IMR-90 (cell line): ENCODE measurements around the gene ANXA4. TPM values are rescaled to one million over a fixed set of nuclear protein-coding genes. Genes with fewer than 3 reads are reported as not detected.

Experiments used
- ATAC-seq: fragments of 200-7000 bp; cut with Tn5 transposase; 2 replicates; pipeline ENCODE4 v1.9.1; 2020; ENCODE audit warnings: low read depth, mild to moderate bottlenecking, moderate library complexity
- BruUV-seq: library from RNA; stranded (reverse); fragments of 400-500 nt; replicated peaks from 2 replicates; lab custom pipeline; 2021; lab: Mats Ljungman, UMichigan
- CTCF ChIA-PET: fragments of 300-600 bp; formaldehyde crosslinking; extraction: SDS; loops from one replicate; lab custom pipeline; 2021; ENCODE audit warnings: antibody characterized with exemption; lab: Yijun Ruan, JAX
- POLR2A ChIA-PET: fragments of 300-600 bp; sonication (Branson Sonifier 250); formaldehyde crosslinking; loops from one replicate; lab custom pipeline; 2022; ENCODE audit warnings: antibody characterized with exemption; ENCODE audit not compliant: unreplicated experiment; lab: Charles Lee
- DNase-seq: peaks from one replicate; pipeline ENCODE4 v3.0.0; 2013
- H2AFZ ChIP-seq: replicated peaks from 2 replicates; pipeline ENCODE3; 2013; ENCODE audit warnings: low read length, mild to moderate bottlenecking; ENCODE audit not compliant: poor library complexity
- H2AK5ac ChIP-seq: 2 replicates; pipeline ENCODE4 v1.6.1; 2013; ENCODE audit warnings: low read depth, low read length, inconsistent platforms
- H2AK9ac ChIP-seq: replicated peaks from 2 replicates; pipeline ENCODE3; 2013; ENCODE audit warnings: mild to moderate bottlenecking, low read depth, low read length, moderate library complexity; ENCODE audit not compliant: poor library complexity
- H2BK120ac ChIP-seq: 2 replicates; pipeline ENCODE4 v1.6.1; 2013; ENCODE audit warnings: low read depth, low read length, inconsistent platforms
- H2BK15ac ChIP-seq: 3 replicates; pipeline ENCODE4 v1.6.1; 2013; ENCODE audit warnings: low read depth, low read length, inconsistent platforms
- H2BK20ac ChIP-seq: 2 replicates; pipeline ENCODE4 v1.6.1; 2013; ENCODE audit warnings: low read depth, mild to moderate bottlenecking, inconsistent platforms, low read length, moderate library complexity
- H2BK5ac ChIP-seq: 2 replicates; pipeline ENCODE4 v1.6.1; 2013; ENCODE audit warnings: mild to moderate bottlenecking, low read depth, low read length, inconsistent platforms; ENCODE audit not compliant: poor library complexity, severe bottlenecking
- H3K14ac ChIP-seq: replicated peaks from 2 replicates; pipeline ENCODE4 v1.6.1; 2013; ENCODE audit warnings: low read depth, low read length, inconsistent platforms
- H3K18ac ChIP-seq: 2 replicates; pipeline ENCODE4 v1.6.1; 2013; ENCODE audit warnings: low read depth, low read length, control low read depth
- H3K23ac ChIP-seq: 2 replicates; pipeline ENCODE4 v1.6.1; 2013; ENCODE audit warnings: low read depth, low read length, inconsistent platforms
- H3K27ac ChIP-seq: 2 replicates; pipeline ENCODE4 v1.5.1; 2013; ENCODE audit warnings: mild to moderate bottlenecking, control low read depth, low read length; ENCODE audit not compliant: insufficient read depth
- H3K27me3 ChIP-seq: 2 replicates; pipeline ENCODE4 v1.6.1; 2013; ENCODE audit warnings: low read length; ENCODE audit not compliant: control insufficient read depth, insufficient read depth
- H3K36me3 ChIP-seq: 2 replicates; pipeline ENCODE4 v1.6.1; 2013; ENCODE audit warnings: low read length, mixed read lengths; ENCODE audit not compliant: control insufficient read depth, insufficient read depth
- H3K4ac ChIP-seq: 2 replicates; pipeline ENCODE4 v1.6.1; 2013; ENCODE audit warnings: low read depth, low read length, inconsistent platforms
- H3K4me1 ChIP-seq: 2 replicates; pipeline ENCODE4 v1.6.1; 2013; ENCODE audit warnings: low read length, mixed read lengths; ENCODE audit not compliant: control insufficient read depth, insufficient read depth
- H3K4me2 ChIP-seq: 2 replicates; pipeline ENCODE4 v1.6.1; 2013; ENCODE audit warnings: low read depth, mild to moderate bottlenecking, control low read depth, low read length, moderate library complexity
- H3K4me3 ChIP-seq: 2 replicates; pipeline ENCODE4 v1.5.1; 2013; ENCODE audit warnings: low read depth, mild to moderate bottlenecking, control low read depth, low read length, moderate library complexity; ENCODE audit not compliant: insufficient read depth
- H3K56ac ChIP-seq: 2 replicates; pipeline ENCODE4 v1.6.1; 2013; ENCODE audit warnings: low read length, inconsistent platforms; ENCODE audit not compliant: insufficient read depth; ENCODE audit errors: extremely low read depth
- H3K79me1 ChIP-seq, 2 experiments: 2 replicates each; pipeline ENCODE4 v1.6.1; 2013; ENCODE audit warnings: low read length in 2 of 2, inconsistent platforms in 1 of 2, low read depth in 1 of 2
- H3K9ac ChIP-seq: 2 replicates; pipeline ENCODE4 v1.6.1; 2013; ENCODE audit warnings: low read depth, low read length, control low read depth
- H3K9me1 ChIP-seq: 2 replicates; pipeline ENCODE4 v1.6.1; 2013; ENCODE audit warnings: low read length, inconsistent platforms; ENCODE audit not compliant: insufficient read depth
- H3K9me3 ChIP-seq: 2 replicates; pipeline ENCODE4 v1.6.1; 2013; ENCODE audit warnings: low read length; ENCODE audit not compliant: control insufficient read depth, insufficient read depth
- H4K20me1 ChIP-seq: 2 replicates; pipeline ENCODE4 v1.6.1; 2013; ENCODE audit warnings: low read length, inconsistent platforms; ENCODE audit not compliant: insufficient read depth
- H4K5ac ChIP-seq: 2 replicates; pipeline ENCODE4 v1.6.1; 2013; ENCODE audit warnings: mild to moderate bottlenecking, low read depth, low read length, control low read depth
- H4K8ac ChIP-seq, 2 experiments: 2 replicates each; pipeline ENCODE4 v1.6.1; 2013; ENCODE audit warnings: low read depth in 2 of 2, low read length in 2 of 2, control low read depth in 1 of 2, inconsistent platforms in 1 of 2
- H4K91ac ChIP-seq: 2 replicates; pipeline ENCODE4 v1.6.1; 2013; ENCODE audit warnings: low read depth, low read length, inconsistent platforms; ENCODE audit not compliant: insufficient read depth
- BHLHE40 ChIP-seq: fragments of 150-350 bp; IDR thresholded peaks from 2 replicates; pipeline ENCODE4 v1.6.1; 2016; ENCODE audit warnings: mild to moderate bottlenecking, low read depth, low read length
- CHD1 ChIP-seq: IDR thresholded peaks from 2 replicates; pipeline ENCODE4 v1.6.1; 2012; ENCODE audit warnings: low read depth, low read length, improper control_type of control experiment
- CTCF ChIP-seq: conservative IDR thresholded peaks from 2 replicates; pipeline ENCODE4 v1.5.1; 2012; ENCODE audit warnings: mild to moderate bottlenecking, low read depth, low read length, improper control_type of control experiment
- ELK1 ChIP-seq: fragments of 150-350 bp; IDR thresholded peaks from 2 replicates; pipeline ENCODE4 v1.6.1; 2016; ENCODE audit warnings: low read depth, mild to moderate bottlenecking, low read length, moderate library complexity, borderline replicate concordance
- FOS ChIP-seq: fragments of 150-350 bp; IDR thresholded peaks from 2 replicates; pipeline ENCODE4 v1.6.1; 2016; ENCODE audit warnings: low read depth, low read length
- MAFK ChIP-seq: IDR thresholded peaks from 2 replicates; pipeline ENCODE4 v1.6.1; 2012; ENCODE audit warnings: low read depth, low read length, improper control_type of control experiment
- MAZ ChIP-seq: IDR thresholded peaks from 2 replicates; pipeline ENCODE4 v1.6.1; 2012; ENCODE audit warnings: low read depth, mild to moderate bottlenecking, low read length, improper control_type of control experiment, moderate library complexity, borderline replicate concordance
- NFE2L2 ChIP-seq: fragments of 150-350 bp; IDR thresholded peaks from 2 replicates; pipeline ENCODE4 v1.6.1; 2016; ENCODE audit warnings: low read depth, mild to moderate bottlenecking, low read length
- POLR2A ChIP-seq: IDR thresholded peaks from 2 replicates; pipeline ENCODE4 v1.6.1; 2012; ENCODE audit warnings: mild to moderate bottlenecking, low read depth, low read length
- RCOR1 ChIP-seq: IDR thresholded peaks from 2 replicates; pipeline ENCODE4 v1.6.1; 2012; ENCODE audit warnings: mild to moderate bottlenecking, low read length, improper control_type of control experiment; ENCODE audit not compliant: insufficient replicate concordance
- RFX5 ChIP-seq: IDR thresholded peaks from 2 replicates; pipeline ENCODE4 v1.8.0; 2012; ENCODE audit warnings: low read depth, mild to moderate bottlenecking, low read length, moderate library complexity
- SMC3 ChIP-seq: fragments of 150-350 bp; IDR thresholded peaks from 2 replicates; pipeline ENCODE4 v1.6.1; 2016; ENCODE audit warnings: low read depth, mild to moderate bottlenecking, antibody characterized with exemption, low read length, moderate library complexity
- USF2 ChIP-seq: fragments of 150-350 bp; IDR thresholded peaks from 2 replicates; pipeline ENCODE4 v1.6.1; 2017; ENCODE audit warnings: mild to moderate bottlenecking, antibody characterized with exemption, low read length, low read depth
- WGBS, 2 experiments: methylation state at CpG; one replicate each; pipeline versions ENCODE4 v1.1.5 to v1.1.7; 2013; ENCODE audit warnings: missing lambda C conversion rate in 2 of 2; ENCODE audit not compliant: insufficient read length in 1 of 2; ENCODE audit errors: extremely low coverage in 2 of 2; 5-methylcytosine and 5-hydroxymethylcytosine counted together
- dilution Hi-C: fragments of 300-500 bp; cut with HindIII; formaldehyde crosslinking; loops from one replicate; pipeline ENCODE4 v1.14.3; 2018; ENCODE audit warnings: low sequenced_read_pairs; ENCODE audit not compliant: unreplicated experiment
- in situ Hi-C: fragments of 300-500 bp; cut with MboI; formaldehyde crosslinking; loops from 3 replicates; pipeline ENCODE4 v1.14.3; 2019; ENCODE audit warnings: low sequenced_read_pairs, inconsistent platforms, mixed read lengths
- intact Hi-C: fragments of 100-400 bp; cut with micrococcal nuclease; formaldehyde crosslinking; loops from 2 replicates; pipeline ENCODE4 v1.10.0; 2022
- polyA plus RNA-seq, 3 experiments: library from polyadenylated mRNA; depleted of rRNA; stranded (reverse); fragments of >200 nt; gene quantifications; 2 replicates each; pipeline ENCODE4 v1.2.3, GENCODE V29; 2012; ENCODE audit warnings: low replicate concordance in 1 of 3
- total RNA-seq: library from RNA; depleted of rRNA; stranded (reverse); fragments of >200 nt; gene quantifications from 2 replicates; pipeline ENCODE4 v1.2.3, GENCODE V29; 2012

ANXA4 gene
- total and polyA plus RNA-seq, 2 of the 4 experiments (the other 2 are of a cell fraction): 22.2 to 72.0 TPM

- TF ChIP-seq SMC3: no peak
Observed at GRCh38 chr2:69770193-69770702, 28.3 kb downstream of the ANXA4 start (continued).

- no peak overlapping the region; the same call in 1 of the 2 replicates for H4K5ac ChIP-seq
- ATAC-seq: no peak
- H3K23ac ChIP-seq: no peak overlapping the region
- peak overlapping the region; percentile 70 for H3K4ac ChIP-seq
- no peaks in the 10 kb centered on the region for H3K9me3 ChIP-seq
- peaks cover 20% of the 10 kb centered on the region for H3K4me1 ChIP-seq
- H3K4me3 ChIP-seq: no peak overlapping the region
- peak overlapping the region; percentile 53 for H3K18ac ChIP-seq
- no peaks in the 10 kb centered on the region for H3K27me3 ChIP-seq
- no peak overlapping the region for H3K56ac ChIP-seq
- DNase-seq: no peak
- H2AFZ ChIP-seq: no peak overlapping the region
- H3K4me2 ChIP-seq: no peak overlapping the region
- peaks cover 14% of the 10 kb centered on the region for H3K9me1 ChIP-seq
- peaks cover 31 to 68% of the 10 kb centered on the region in 2 experiments for H3K79me1 ChIP-seq
- H4K8ac ChIP-seq: peak overlapping the region in 1 of 2 experiments; percentile 22; a peak in 1 of 4 replicates
- ChIA-PET CTCF (no interaction called here), POLR2A (interaction anchor here (0.6 kb wide), 1 partner anchor 390 kb away, joined by 10 read pairs; no protein-coding TSS in a partner anchor)
- BruUV-seq: no TSS peak
- TF ChIP-seq FOS (no peak), MAFK (no peak), ELK1 (no peak), MAZ (no peak), NFE2L2 (no peak), USF2 (no peak), CHD1 (no peak), SMC3 (no peak), BHLHE40 (no peak), POLR2A (no peak), RFX5 (no peak), CTCF (no peak), RCOR1 (no peak)
- peak overlapping the region; percentile 37; the same call in 1 of the 2 replicates for H4K91ac ChIP-seq
- peak overlapping the region; percentile 63; the same call in 1 of the 3 replicates for H2BK15ac ChIP-seq
- dilution Hi-C loops (no loop called here), in situ Hi-C loops (no loop called here), intact Hi-C loops (no loop called here)
- H3K14ac ChIP-seq: 0 out of 2 replicates have a peak overlapping the region, but pooled peaks have one; percentile 13
- no peak overlapping the region; the same call in 1 of the 2 replicates for H3K27ac ChIP-seq
- H3K36me3 ChIP-seq: no peaks in the 10 kb centered on the region
- no peak overlapping the region for H3K9ac ChIP-seq
- H2BK20ac ChIP-seq: peak overlapping the region; percentile 30; the same call in 1 of the 2 replicates
- H4K20me1 ChIP-seq: peaks cover 11% of the 10 kb centered on the region; the same call in 1 of the 2 replicates
- peak overlapping the region; percentile 69; the same call in 1 of the 2 replicates for H2BK120ac ChIP-seq
- peak overlapping the region; percentile 23; the same call in 1 of the 2 replicates for H2AK5ac ChIP-seq
- WGBS, 2 experiments: 100% methylated on average over 1 of the region's 10 CpGs; no CpG with 5 or more reads in 1 of the 2 experiments
- H2BK5ac ChIP-seq: no peak overlapping the region
- H2AK9ac ChIP-seq: peak overlapping the region; percentile 28
Observed at GRCh38 chr2:69770747-69771146, 28.8 kb downstream of the ANXA4 start.
